GM19043 (cell line): Measurements from ENCODE around the gene MRTFA.
"Not testable (repeated sequence)": the region's sequence is repeated elsewhere in the genome, so short reads cannot be mapped to it uniquely, and the experiment has no call there.

ENCODE experiments used
- ATAC-seq: cut with Tn5 transposase; IDR thresholded peaks from one replicate; pipeline ENCODE4 v1.9.1; 2021; ENCODE audit warnings: low read depth; ENCODE audit not compliant: unreplicated experiment

Gene MRTFA

GRCh38 chr22:40567106-40567505 lies 69.4 kb downstream of the MRTFA start:
- no peak for ATAC-seq

DNA sequence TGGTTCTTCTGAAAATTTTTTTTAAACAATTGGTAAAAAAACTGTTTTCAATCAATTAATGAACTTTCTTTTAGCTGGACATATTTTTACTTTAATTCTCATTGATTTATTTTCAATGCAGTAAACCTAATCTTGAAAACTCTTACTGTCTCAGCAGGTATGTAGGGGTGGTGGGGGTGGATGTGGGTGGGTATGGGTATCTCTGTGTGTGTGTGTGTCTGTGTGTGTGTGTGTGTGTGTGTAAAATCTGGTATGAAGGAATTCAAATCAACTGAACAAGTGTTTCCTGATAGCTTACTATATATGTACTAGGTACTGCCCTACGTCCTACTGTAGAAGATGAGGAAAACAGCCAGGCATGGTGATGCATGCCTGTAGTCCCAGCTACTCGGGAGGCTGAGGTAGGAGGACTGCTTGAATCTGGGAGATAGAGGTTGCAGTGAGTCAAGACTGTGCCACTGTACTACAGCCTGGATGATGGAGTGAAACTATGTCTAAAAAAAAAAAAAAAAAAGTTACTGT lies 75.5 kb downstream of the MRTFA start:
- no peak for ATAC-seq

DNA sequence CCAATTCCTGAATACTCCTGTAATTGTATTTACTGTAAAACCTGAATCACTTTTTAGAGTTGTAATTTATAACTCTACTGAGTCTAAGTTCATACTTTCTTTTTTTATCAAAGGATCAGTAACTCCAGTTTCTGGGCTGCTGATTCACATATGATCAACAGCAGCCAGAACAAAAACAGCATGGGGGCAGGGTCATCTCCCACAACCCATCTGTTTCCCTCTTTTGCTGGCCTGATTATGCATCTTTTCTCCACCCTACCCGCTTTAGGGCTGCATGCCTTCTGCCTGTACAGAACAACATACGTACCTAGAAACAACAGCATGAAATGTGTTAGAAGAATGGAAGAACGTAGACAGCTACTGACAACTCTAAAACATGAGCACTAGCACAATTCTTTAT lies 76.0 kb downstream of the MRTFA start:
- no peak for ATAC-seq

GRCh38 chr22:40557972-40558371 lies 78.5 kb downstream of the MRTFA start:
- no peak for ATAC-seq

- no peak for ATAC-seq
These were observed 79.9 kb downstream of the MRTFA start for GRCh38 chr22:40556641-40557040.

- not testable (repeated sequence) for ATAC-seq
These were observed 82.5 kb downstream of the MRTFA start for GRCh38 chr22:40554023-40554422.

- no peak for ATAC-seq
These were observed 83.4 kb downstream of the MRTFA start for GRCh38 chr22:40553014-40553554.

DNA sequence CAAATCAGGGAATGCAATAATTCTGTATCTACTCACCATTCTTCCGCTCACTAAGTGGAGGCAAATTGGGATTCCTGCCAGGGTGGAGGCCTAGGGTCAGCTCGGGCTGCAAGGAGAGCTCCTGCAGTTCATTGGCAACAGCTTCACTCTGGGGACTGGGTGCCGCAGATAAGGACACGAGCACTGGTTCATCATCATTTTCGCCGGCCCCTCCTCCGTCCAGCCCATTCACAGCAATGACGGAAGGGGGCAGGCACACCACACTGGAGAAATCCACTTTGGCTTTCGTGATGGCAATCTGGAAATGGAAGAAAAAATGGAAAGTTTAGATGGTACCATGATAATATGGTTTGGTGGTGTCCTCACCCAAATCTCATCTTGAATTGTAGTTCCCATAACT lies 84.4 kb downstream of the MRTFA start:
- ATAC-seq: no peak

- no peak for ATAC-seq
These were observed 88.8 kb downstream of the MRTFA start for GRCh38 chr22:40547729-40548143.

- no peak for ATAC-seq
These were observed 91.8 kb downstream of the MRTFA start for GRCh38 chr22:40544758-40545157.

- no peak for ATAC-seq
These were observed 93.5 kb downstream of the MRTFA start for GRCh38 chr22:40542821-40543540.

- ATAC-seq: no peak
These were observed 95.2 kb downstream of the MRTFA start for GRCh38 chr22:40541300-40541699.

DNA sequence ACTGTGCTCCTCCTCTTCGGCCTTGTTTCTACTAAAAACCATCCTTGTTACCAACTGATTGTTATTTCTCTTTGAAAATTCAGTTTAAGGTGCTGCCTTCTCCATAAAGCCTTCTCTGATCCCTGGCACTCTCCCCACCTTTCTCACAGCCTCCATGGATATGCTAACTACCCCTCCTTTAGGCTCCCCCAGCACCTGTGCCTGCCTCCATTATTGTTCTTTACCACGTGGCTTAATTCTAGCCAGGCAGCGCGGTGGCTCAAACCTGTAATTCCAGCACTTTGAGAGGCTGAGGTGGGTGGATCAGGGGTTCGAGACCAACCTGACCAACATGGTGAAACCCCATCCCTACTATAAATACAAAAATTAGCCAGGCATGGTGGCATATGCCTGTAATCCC lies 96.3 kb downstream of the MRTFA start:
- ATAC-seq: no peak

GRCh38 chr22:40536149-40536548 lies 100.4 kb downstream of the MRTFA start:
- not testable (repeated sequence) for ATAC-seq

GRCh38 chr22:40535642-40536041 lies 100.9 kb downstream of the MRTFA start:
- ATAC-seq: no peak

DNA sequence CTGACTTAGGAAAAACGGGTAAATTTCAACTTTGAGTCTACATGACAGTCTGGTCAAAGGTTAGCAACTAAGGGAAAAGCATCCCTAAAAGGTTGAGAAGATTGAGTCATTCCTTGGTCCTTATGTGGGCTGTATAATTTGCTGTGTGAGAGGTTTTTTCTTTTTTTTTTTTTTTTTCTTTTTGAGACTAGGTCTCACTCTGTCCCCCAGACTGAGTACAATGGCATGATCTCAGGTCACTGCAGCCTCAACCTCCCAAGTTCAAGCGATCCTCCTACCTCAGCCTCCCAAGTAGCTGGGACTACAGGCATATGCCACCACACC lies 101.4 kb downstream of the MRTFA start:
- ATAC-seq: no peak

GRCh38 chr22:40534379-40535188 lies 101.9 kb downstream of the MRTFA start:
- no peak for ATAC-seq

DNA sequence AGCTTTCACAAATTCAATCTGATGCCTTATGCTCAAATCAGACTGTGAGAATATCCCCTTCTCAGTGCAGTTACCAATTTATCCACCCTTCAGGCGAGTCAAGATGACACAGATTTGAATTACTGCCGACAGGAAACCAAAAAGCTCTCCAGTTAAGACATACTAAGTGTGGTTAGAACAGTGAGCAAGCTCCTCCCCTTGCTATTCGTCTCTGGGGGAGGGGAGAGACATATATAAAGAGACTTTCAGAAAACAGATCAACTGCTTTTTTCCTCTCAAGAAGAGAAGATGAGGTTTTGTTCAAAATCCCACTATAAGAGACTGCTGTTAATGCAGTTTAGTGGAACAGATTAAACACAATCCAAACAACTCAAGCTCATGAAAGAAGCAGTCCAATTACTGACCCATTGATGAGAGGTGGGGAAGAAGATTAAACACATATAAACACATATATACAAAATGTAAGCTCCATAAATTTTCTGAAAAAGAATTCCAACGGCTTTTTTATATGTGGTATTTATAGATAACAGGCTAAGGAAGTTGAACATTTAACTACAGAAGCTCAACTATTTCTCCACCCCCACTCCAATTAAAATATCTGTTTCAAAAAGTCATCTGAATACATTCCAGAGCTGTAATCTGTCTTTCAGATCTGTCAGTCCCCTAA lies 102.7 kb downstream of the MRTFA start:
- peak; percentile 66 for ATAC-seq

DNA sequence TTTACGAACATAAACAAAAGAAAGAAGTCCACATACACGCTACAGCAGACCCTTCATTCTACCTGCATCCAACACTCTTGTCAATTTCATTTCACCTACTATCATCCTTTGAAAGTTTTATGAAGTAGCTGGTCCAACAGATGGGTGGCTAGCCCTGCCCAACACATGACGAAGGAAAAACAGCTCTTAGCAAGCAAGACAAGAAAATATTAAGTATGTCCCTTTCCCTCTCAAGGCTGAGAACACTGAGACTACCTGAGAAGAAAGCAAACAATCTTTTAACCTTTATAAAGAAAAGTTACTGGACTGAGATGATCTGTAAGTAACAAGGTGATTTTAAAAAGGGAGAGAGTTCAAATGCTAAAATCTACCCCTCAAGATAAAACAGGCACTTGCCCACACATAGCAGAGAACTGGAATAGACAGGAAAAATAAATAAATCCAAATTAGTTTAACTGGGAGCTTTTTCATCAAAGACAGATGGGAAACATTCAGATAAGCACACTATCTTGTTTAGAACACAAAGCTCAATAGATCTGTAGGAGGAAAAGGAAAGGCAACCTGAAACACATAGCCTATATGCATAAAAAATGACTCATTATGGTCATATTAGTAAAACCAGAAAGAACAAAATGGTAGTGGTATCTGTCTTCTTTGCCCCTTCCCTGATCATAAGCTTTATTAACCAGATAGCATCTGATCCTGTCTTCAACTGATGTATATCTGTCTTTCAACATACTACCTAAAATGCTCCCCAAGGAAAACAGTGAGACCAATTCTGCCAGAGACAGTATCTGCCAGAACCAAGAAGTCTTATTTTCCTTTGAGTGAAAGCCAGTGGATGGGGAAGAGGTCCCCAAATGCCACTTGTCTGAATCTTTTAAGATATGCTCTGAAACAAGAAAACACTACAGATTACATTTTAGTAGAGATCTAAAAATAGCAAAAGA lies 104.3 kb downstream of the MRTFA start:
- ATAC-seq: no peak

DNA sequence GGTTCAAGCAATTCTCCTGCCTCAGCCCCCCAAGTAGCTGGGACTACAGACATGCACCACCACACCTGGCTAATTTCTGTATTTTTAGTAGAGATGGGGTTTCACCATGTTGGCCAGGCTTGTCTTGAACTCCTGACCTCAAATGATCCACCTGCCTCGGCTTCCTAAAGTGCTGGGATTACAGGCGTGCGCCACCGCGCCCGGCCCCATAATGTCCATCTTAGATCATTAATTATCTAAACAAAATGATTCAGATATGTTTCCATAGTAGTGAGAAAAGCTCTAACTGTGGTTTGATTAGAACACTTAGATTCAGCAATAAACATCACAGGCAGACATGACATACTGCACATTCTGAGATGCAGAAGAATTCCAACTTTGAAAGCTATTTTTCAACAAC lies 106.1 kb downstream of the MRTFA start:
- ATAC-seq: not testable (repeated sequence)
